Bronchial smooth muscle cell (primary cell): ENCODE measurements around the gene COQ5. TPM values are rescaled to one million over a fixed set of nuclear protein-coding genes. Genes with fewer than 3 reads are reported as not detected.

ENCODE experiments used
- total RNA-seq: library from RNA; depleted of rRNA; stranded (reverse); fragments of >200 nt; gene quantifications from 2 replicates; pipeline ENCODE4 v1.2.1, GENCODE V29; 2014

The COQ5 gene
- total RNA-seq, result 30.6 and 47.5 TPM in 2 replicates

GRCh38 chr12:120528861-120529525 is at the start of gene COQ5:
TSS of gene COQ5 (minus strand) at chr12:120529158. CDS start at chr12:120529141, 17 bp downstream.

GRCh38 chr12:120534203-120534702 is 5.3 kb upstream of the COQ5 start, which contains the start of gene RNF10:
TSS of gene RNF10 (plus strand) at chr12:120534356. CDS start at chr12:120534812, 456 bp downstream.

GRCh38 chr12:120495731-120496412 is 33.1 kb downstream of the COQ5 start, which contains the start of gene DYNLL1:
TSS of gene DYNLL1 (plus strand) at chr12:120496113. CDS start at chr12:120496422, 309 bp downstream.

GRCh38 chr12:120469450-120470149 is 59.4 kb downstream of the COQ5 start, which contains the start of gene SRSF9:
TSS of gene SRSF9 (minus strand) at chr12:120469748. CDS start at chr12:120469609, 139 bp downstream.

Other genes starting within 250 kb of the COQ5 start
- 755 and 2,327 TPM in 2 replicates for gene RNU4-2, start 237.3 kb downstream of the COQ5 start, total RNA-seq
- gene RNU4-1, start 235.9 kb downstream of the COQ5 start, total RNA-seq, result 503 and 1,049 TPM in 2 replicates
- gene SIRT4, start 226.8 kb downstream of the COQ5 start, total RNA-seq, result 2.6 and 2.7 TPM in 2 replicates
- gene PLA2G1B, start 201.4 kb downstream of the COQ5 start, total RNA-seq, result 0.17 TPM in 1 of 2 replicates, not detected in the other
- gene MSI1, start 160.0 kb downstream of the COQ5 start, total RNA-seq, result under 0.01 TPM in 1 of 2 replicates, not detected in the other
- gene COX6A1, start 91.0 kb downstream of the COQ5 start, total RNA-seq, result 754 and 795 TPM in 2 replicates
- 21.0 and 32.2 TPM in 2 replicates for gene TRIAP1, start 82.8 kb downstream of the COQ5 start, total RNA-seq
- 12.2 and 13.6 TPM in 2 replicates for gene GATC, start 82.7 kb downstream of the COQ5 start, total RNA-seq
- gene SRSF9, start 59.4 kb downstream of the COQ5 start, total RNA-seq, result 185 and 240 TPM in 2 replicates
- 252 and 406 TPM in 2 replicates for gene DYNLL1, start 33.0 kb downstream of the COQ5 start, total RNA-seq
- gene RNF10, start 5.2 kb upstream of the COQ5 start, total RNA-seq, result 99.9 and 120 TPM in 2 replicates
- gene POP5, start 52.2 kb upstream of the COQ5 start, total RNA-seq, result 43.2 and 61.9 TPM in 2 replicates
- 0.16 and 0.17 TPM in 2 replicates for gene CABP1, start 111.5 kb upstream of the COQ5 start, total RNA-seq
- gene MLEC, start 158.0 kb upstream of the COQ5 start, total RNA-seq, result 107 and 122 TPM in 2 replicates
- 24.3 and 26.6 TPM in 2 replicates for gene UNC119B, start 181.3 kb upstream of the COQ5 start, total RNA-seq
- 13.3 and 14.3 TPM in 2 replicates for gene ACADS, start 196.7 kb upstream of the COQ5 start, total RNA-seq